Activated gamma-delta T cell (primary cell): ENCODE data around the gene DUSP16.

ENCODE experiments used
- DNase-seq: peaks from one replicate; lab custom pipeline; 2025; lab: John Stamatoyannopoulos, UW

The DUSP16 gene

DNA sequence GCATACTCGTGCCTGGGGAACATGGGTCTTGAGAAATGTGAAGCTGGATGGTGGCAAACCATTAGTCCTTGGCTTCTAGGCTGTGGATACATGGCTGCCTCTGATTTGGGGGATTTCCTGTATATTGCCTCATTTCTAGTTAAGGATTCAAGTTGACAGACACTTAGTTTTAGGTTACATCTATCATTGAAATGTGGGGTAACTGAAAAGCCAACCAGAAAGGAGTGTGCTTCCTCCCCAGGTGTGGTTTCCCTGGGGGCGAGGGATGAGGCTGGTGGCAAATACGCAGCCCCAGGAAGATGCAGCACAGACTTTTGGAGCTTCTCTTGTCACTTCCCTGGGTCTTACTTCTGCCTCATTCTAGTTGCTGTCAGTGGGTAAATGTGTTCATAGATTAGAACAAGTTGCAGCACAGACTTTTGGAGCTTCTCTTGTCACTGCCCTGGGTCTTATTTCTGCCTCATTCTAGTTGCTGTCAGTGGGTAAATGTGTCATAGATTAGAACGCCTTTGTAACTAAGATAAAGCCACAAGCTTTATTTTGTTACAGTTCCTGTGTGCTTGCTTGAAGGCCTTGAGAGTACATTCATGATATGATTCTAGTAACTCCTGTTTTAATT is 120.7 kb downstream of the DUSP16 start:
- no peak for DNase-seq

DNA sequence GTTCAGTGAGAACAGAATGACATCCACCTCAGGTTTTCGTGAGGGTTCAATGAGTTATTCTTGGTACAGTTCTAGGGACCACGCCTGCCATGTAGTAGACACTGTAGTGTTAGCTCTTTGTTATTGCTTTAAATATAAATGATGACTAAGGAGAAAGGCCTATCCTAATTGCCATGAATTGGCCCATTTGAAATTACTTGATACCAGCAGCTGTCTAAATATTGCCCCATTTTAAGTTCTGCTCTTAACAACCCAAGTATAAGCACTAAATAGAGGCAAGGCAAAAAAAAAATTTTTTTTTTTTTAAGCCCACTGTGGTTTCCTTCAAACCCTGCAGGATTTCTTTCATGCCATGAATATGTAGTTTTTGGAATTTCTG is 121.2 kb downstream of the DUSP16 start:
- no peak for DNase-seq

DNA sequence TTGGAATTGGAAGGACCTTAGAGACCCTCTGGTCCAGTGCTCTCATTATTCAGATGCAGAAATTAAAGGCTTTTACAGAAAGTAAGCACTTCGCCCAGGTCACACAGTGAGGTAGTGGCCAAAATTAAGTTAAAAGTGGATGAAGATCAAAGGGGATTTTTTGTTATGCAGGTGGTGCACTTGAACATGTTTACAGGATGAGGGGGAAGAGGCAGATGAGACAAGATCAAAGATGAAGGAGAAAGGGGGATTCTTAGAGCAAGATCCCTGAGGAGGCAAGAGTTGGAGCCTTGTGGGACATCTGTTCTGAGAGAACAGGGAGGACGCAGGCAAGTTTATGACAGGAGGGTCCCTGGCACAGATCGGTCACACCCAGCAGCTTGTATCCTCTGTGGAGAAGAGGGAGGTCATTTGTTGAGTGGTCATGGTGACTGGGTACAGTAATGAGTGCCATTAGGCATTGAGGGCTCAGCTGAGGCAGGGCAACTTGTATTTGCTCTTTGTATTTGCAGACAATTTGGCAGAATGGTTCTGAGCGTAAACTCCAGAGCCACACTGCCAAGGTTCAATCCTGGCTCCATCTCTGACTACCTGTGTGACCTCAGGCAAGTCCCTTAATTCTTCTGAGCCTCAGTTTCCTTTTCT is 121.8 kb downstream of the DUSP16 start:
- DNase-seq, result no peak

DNA sequence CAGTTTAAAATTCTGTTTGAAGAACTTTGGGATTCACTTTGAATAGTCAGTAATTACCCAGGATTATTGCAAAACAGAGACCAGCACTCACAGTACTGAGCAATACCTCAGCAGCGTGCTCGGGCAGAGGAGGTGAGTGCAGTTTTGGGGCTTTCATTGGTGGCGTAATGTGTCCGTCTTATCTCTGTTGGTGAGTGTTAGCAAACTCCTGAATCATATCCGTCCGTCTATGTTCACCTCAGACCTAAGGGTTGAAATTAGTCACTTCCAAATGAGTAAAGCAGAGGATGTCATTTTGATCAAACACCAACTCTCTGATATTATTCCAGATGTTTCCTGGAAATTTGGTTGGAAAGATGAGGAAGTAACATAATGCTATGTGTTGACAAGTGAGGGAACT is 123.0 kb downstream of the DUSP16 start:
- DNase-seq, result no peak

DNA sequence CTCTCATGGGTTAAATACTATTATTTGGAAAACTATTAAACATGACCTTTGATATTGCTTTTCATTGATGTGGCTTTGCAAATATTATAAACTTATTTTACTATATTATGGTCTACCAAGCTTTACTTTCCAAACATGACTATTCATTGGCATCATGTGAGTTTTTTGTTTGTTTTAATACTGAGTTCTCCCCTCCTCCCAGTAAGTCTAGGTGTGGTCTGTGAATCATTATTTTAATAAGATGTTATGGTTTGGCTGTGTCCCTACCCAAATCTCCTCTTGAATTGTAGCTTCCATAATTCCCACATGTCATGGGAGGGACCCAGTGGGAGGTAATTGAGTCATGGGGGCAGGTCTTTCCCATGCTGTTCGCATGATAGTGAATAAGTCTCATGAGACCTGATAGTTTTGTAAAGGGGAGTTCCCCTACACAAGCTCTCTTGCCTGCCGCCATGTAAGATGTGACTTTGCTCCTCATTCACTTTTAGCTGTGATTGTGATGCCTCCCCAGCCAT is 125.8 kb downstream of the DUSP16 start:
- DNase-seq, result no peak

DNA sequence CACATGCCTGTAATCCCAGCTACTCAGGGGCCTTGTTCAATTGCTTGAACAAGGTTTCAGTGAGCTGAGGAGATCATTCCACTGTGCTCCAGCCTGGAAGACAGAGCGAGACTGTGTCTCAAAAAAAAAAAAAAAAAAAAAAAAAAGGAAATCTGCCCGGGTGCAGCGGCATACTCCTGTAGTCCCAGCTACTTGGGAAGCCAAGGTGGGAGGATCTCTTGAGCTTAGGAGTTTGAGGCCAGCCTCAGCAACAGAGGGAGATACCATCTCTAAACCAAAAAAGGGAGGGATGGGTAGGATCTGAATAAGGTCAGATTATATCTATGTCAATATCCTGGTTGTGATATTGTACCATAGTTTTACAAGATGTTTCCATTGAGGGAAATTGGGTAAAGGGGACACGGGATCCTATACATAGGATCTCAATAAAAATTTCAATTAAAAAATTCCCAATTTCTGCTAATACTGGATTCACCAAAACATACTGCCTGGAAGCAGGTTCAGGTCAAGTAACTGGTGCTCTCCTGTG is 129.4 kb downstream of the DUSP16 start:
- DNase-seq, result no peak

DNA sequence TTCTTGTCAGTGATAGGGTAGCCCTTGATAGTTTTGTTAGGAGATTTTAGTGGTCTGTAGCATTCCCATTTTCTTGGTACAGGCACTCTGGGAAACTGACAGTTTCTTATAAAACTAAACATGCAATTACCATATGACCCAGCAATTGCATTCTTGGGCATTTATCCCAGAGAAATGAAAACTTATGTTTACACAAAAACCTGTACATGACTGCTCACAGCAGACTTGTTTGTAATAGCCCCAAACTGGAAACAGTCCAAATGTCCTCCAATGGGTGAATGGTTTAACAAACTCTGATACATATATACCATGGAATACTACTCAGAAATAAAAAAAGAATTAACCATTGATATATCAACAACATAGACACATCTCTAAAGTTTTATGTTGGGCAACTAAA is 130.3 kb downstream of the DUSP16 start:
- DNase-seq, result no peak

DNA sequence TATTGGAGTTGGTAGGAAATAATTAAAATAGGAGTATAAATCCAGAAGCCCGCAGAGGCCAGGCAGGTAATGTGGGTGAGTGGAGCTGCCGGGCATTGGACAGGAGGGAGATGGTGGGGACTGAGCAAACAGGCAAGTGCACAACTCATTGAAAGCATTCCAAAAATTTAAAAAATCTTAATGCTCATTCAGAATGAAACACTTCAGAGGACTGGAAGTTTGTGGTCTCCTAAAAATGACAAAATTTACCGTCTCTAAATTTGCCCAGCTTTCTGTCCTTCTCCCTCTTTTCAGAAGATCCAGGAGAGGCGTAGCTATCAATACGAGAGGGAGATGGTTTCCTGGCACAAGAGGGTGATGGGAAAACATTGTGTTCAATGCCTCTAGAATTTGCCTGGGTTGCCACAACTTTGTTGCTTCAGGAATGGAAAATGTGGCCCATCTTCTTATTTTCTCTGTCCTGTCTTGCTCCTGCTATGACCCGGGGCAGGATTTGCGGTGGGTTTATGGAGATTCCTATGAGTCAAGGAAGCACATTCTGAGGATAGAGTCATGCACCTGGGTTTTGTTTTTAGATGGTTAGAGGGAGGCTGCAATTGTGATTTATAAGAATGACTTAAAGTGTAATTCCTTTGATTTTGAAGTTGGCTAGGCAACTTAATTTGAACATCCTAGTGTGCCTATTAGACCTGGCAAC is 133.6 kb downstream of the DUSP16 start:
- no peak for DNase-seq

DNA sequence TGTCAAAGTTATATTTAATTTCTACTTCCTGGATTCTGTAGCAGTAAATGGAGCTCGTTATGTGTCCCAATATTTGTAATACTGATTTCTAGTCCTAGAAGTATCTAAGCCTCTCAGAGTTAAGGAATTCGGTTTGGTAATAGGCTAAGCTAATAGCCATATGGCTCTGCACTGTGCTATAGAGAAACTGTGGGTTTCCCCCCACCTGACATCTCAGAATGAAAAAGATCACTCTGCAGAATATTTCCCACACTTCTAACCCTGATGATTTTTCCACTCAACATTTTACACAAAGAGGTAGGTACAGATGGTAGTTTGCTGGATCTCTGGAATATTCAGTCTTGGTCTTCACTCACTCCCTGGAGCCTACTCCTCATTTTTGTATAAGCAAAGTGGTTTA is 134.6 kb downstream of the DUSP16 start:
- no peak for DNase-seq

DNA sequence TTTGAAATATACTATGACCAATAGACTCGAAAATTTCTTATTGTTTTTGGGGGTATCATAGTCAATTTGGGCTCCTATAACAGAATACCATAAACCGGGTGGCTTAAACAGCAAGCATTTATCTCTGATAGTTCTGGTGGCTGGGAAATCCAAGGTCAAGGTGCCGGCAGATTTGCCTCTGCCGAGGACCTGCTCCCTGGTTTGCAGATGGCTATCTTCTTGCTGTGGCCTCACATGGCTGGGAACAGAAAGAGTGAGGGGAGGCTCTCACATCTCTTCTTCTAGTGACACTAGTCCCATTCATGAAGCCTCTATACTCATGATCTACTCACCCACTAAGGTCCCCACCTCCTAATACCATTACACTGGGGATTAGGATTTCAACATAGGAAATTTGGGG is 135.1 kb downstream of the DUSP16 start:
- DNase-seq, result no peak

DNA sequence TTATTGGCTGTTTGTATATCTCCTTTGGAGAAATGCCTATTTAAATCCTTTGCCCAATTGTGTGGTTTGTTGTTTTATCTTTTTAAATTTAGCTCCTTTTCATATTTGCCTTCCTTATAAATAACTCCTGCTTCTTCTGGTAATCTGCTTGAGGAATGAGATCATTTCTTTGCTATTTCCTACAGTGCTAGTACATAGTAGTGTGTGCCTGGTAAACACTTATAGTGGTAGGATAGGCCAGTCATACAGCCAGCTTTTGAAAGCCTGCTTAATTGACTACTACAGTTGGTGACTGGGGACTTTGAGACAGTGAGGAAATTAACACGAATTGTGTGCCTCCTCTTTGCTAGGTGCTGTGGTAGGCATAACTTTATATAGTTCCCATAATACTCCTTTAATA is 137.0 kb downstream of the DUSP16 start:
- DNase-seq, result no peak

DNA sequence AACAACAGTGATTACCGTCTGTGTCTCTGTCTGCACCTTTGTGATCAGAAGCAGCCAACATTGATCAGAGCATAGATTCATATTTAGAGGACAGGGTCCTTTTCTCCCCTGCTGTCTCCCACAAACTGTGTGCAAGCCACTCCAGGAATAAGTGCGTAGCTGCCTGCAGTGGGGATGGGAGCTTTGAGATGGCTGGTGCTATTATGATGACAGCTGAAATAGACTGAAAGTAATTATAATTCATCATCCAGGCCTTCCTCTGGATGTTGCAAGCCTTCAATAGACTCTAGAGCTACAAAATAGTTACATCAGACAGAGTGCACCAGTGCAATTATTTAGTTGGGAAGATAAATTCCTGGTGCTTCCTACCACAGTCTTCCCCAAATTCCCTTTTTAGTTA is 137.7 kb downstream of the DUSP16 start:
- DNase-seq, result no peak
